ENCODE results near the gene HLCS.

Gene HLCS

DNA sequence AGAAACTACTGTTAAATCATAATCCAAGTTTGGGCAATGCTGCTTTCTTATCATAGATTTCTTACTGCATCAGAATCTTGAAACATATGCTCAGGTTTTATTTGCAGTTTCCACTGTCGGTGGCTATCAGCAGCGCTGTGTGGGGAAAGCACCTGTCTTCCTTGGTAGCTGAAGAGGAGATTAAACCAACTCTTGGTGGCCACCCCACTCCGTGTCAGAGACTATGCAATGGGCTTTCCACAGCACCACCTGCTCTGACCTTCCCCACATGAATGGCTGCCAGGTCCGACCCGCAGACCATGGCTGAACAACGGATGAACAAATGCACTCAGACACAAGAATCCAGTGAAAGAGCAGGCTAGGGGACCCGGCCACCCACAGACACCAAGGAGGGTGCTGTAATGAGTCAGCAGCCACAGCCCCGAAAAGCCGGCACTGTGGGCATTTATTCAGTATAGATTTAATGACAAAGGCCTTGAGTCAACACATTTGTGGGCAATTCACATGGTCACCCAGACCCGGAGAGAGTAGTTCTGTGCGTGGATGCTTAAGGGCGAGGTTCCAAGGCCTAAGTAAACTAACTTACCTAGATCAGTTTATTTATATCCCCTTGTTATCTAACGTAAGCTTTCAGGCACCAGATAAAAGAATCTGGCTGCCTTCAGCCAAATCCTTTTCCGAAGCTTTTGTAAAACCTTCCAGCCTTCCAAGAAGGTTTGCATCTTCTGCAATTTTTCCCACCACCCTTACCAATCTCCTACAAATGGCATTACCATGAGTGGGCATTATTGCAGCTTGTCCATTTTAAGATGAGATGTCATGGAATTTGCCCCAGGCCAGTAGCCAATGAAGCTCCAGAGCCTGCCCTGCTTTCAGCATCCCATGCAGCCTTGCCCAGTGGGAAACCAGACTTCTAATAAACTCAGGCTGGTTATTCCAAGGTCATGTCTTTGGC is 82.7 kb downstream of the HLCS start:
- no peak for DNase-seq (ENCODE audit: low spot score)

DNA sequence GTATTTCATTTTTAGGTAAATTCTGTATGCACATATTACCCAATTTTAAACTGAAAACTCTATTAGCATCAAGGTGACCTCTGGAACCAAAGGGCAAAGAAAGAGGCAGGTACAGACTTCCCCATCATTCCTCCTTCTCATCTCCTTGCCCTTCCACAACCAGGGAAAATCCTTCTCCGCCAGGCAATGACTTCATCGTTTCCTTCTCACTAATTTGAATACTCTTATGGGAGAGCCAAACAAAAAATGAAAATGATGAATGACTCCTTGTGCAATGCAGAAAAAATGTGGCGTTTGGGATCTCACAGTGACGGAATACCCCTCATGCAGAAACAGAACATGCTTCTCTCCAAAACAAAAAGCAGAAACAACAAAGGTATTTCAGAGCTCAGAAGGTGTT is 83.7 kb downstream of the HLCS start:
- DNase-seq (ENCODE audit: low spot score), result no peak

DNA sequence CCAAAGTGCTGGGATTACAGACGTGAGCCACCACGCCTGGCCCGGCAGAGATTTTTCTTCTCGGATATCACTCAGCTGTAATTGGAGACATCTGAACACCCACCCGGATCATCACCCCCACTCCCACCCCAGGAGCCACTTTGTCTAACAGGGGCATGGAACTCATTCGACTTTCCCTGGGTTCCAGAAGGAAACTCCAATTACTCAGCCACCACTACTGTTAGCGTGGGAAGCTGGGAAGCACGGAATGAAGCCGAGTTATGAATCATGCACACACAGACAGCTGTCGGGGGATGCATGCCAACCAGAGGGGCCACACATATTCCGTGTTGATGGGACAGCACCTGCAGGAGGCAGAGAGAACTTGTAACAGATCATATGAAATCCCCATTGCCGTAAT is 85.2 kb downstream of the HLCS start:
- no peak for DNase-seq (ENCODE audit: low spot score)

DNA sequence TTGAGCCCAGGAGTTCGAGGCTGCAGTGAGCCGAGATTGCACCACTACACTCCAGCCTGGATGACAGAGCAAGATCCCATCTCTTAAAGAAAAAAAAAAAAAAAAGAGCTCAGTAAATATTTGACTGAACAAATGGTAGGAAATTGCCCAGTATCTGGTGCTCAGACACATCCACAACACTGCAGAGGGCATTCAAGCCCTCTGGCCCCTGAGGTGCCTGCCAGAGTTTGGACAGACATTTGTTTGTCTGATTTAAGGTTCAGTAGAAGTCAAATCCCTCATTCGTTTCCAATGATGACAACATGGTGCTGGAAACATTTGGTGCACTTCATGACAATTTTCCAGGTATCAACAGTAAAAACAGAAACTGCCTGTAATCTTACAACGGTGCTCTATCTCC is 86.6 kb downstream of the HLCS start:
- DNase-seq (ENCODE audit: low spot score), result no peak

DNA sequence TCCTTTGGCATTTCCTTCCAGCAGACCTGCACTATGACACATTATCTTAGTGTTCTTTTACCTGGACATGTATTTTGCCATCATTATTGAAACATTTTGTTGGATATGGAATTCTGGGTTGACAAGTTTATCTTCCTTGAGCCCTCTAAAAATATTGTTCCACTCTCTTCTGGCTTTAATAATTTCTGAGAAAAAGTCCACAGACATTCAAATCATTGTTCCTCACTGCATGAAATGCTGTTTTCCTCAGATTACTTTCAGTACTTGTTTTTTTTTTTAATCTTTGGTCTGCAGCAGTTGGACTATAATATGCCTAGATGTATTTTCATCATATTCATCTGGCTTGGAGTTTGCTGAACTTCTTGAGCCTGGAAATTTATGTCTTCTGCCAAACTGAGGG is 88.7 kb downstream of the HLCS start:
- DNase-seq (ENCODE audit: low spot score), result no peak

DNA sequence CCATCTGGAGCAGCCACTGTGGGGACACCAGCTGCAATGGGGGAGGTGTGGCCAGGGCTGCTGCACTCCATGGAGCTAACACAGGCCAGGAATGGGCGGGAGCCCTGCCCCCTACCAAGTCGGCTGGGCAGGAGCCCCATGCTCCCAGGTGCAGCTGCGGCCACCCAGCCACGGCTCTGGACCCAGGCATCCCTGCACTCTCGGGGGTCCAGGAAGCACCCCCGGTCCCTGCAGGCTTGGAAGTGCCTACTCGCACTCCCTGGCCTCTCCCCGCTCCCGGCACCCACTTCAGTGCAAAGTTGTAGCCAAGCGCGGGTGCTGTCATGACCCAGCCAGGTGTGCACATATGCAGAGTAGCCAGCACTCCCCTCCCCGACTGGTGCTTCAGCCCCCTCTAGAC is 91.8 kb downstream of the HLCS start:
- DNase-seq (ENCODE audit: low spot score), result no peak

DNA sequence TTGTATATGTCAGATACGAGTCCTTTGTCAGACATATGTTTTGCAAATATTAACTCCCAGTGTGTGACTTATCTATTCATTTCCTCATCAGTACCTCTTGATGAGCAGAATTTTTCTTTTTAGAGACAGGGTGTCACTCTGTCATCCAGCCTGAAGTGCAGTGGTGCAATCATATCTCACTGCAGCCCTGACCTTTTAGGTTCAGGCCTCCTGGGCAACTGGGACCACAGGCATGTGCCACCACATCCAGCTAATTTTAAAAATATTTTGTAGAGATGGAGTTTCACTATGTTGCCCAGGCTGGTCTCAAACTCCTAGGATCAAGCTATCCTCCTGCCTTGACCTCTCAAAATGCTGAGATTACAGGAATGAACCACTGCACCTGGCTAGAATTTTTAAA is 93.0 kb downstream of the HLCS start:
- no peak for DNase-seq (ENCODE audit: low spot score)

DNA sequence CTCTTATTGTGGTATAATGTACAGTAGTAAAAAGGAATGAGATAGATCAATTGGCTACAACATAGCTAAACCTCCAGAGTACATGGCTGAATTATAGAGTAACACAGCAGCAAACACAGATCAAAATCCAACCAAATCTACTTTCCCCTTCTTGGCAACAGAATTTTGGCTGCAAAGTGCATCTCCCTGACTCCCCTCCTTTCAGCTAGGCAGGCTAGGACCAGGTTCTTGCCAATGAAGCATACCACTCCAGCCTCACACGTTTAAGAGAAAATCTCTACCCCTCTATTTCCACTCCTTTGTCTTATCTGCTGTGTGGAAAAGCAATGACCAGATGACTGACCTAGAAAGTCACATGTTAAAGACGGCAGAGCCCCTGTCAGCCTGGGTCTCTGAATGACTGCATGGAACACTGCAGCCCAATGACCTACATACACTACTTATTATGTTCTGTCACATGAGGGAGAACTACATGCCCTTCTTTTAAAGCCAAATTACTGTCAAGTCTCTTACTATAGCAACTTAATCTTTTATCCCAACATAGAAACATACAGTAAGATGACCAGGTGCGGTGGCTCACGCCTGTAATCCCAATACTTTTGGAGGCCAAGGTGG is 99.1 kb downstream of the HLCS start:
- no peak for DNase-seq (ENCODE audit: low spot score)

DNA sequence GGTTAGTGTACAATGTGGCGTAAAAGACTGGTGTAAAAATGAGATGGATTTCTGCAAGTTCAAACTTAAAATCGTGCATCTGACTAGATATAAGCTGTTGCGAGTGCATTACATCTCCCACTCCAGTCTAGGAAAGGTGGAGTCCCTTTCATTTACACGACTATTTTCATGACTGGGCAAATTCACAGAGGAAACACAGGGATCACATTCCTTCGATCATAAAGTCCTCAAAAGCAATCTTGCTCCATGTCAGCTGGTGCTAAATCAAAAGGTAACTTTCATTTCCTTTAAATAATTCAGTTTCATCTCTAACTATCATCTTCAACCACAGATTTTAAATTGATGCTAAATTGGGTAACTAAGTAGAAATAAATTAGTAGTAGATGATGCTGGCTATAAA is 100.0 kb downstream of the HLCS start:
- DNase-seq (ENCODE audit: low spot score), result no peak

DNA sequence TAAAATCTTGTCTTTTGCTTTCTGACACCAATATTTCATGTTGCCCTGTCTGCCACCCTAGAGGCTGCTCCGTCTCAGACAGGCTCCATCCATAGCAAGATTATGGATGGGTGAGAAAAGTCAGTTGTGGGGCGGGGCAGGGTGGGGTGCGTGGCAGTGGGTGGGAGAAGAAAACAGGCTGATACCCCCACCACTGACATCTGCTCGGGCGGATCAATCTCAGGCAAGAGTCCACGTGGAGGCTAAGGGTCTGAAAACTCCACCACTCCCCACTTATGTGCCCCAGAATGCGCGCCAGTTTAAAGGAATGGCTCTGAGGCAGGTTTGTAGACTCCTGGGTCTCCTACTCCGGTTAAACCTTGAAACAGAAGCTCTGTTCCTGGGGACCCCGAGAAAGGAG is 101.5 kb downstream of the HLCS start:
- DNase-seq (ENCODE audit: low spot score), result no peak

DNA sequence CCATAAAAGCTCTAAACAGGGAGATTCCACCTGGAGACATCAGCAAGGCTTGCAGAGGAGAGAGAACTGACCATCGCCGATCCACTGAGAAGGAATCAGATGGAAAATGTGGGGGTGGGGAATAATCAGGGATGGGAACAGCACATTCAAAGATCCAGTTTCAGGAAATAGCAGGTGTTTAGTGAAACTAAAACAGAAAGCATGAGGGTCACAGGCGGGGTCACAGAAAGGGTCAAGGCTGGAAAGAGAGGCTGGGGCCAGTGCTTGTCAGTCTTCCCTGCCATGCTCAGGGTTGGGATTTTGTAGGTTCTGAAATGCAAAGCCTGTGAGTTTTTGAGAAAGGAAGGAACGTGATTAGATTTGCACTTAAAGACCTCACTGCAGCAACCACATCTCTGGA is 103.2 kb downstream of the HLCS start:
- DNase-seq (ENCODE audit: low spot score), result no peak

DNA sequence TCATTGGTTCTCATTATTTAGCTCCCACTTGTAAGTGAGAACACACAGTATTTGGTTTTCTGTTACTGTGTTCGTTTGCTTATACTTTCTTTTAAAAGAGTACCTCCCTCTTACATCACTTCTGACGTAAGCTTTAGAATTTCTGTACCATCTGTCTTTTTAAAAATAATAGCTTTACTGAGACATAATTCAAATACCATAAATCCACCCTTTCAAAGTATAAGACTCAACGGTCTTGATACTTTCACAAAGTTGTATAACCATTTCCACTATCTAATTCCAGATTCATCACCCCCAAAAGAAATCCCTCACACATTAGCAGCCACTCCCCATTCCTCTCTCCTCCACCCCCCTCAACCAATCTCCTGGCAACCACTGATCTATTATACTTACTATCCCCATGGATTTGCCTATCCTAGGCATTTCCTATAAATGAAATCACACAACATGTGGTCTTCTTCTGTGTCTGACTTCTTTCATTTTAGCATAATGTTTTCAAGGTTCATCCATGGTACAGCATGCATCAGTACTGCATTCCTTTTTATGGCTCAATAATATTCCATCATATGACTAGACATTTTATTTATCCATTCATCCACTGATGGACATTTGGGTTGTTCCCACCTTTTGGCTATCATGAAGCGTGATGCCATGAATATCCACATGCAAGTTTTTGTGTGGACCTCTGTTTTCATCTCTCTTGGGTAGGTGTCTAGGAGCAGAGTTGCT is 104.7 kb downstream of the HLCS start:
- DNase-seq (ENCODE audit: low spot score), result no peak

DNA sequence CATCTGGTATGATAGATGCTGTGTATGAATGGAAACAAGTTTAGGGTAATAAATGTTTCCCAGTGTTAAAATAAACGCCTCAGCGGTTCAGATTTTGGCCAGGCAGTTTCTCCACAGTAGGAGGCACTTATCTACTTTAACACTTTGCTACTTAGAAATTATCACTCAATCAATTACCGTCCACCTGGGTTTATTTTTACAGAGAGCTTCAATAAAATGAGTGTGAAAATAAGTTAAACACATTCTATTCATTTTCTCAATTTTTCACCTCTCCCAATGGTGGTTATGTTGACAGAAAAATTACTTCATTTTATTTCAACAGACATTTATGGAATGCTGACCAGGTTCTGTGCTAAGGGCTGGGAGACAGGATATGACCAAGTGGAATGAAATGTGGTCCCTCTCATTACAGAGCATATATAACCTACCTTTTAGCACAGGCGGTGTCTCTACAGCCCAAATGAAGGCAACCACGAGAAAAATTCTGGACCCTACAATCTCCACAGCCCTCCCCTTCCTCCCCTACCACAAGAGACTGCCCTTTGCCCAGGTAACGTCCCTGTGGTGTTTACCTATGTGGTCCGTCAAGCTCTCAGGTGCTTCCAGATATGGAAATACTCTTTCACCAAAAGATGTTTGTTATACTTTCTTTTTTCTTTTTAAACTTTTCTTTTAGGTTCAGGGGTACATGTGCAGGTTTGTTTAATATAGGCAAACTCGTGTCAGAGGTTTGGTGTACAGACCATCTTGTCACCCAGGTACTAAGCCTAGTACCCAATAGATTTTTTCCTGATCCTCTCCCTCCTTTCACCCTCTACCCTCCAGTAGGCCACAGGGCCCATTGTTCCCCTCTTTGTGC is 105.5 kb downstream of the HLCS start:
- DNase-seq (ENCODE audit: low spot score), result no peak

DNA sequence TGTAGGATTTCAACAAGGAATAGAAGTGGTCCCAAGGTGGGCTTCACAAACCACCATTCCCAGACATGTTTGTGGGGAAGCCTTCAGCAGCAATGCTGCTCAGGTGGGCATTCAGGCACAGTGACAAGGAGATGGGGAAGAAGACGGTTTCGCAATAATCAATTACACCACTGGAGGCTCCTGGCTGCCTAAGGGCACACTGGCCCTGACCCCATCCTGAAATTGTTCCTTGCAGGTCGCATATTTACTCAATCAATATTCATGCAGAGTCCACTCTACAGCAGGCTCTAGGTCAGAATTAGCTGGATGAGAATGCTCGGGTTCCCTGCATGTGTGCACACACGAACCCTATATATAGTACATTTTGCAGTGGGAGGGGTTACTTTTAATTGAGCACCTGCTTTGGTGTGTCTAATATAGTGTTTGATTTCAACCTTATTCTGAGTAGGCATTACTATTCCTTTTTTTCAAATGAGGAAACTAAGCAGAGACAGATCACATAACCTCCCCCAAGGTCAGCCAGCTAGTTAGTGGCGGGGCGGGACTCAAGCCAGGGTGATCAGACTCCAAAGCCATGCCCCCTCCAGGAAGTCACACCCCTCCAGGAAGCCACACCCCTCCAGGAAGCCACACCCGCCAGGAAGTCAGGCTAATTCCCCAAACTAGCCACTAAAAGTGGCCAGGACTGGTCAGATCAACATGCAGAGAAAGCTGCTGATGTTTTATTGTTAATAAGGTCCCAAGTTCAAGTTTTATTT is 106.5 kb downstream of the HLCS start:
- DNase-seq (ENCODE audit: low spot score), result no peak

DNA sequence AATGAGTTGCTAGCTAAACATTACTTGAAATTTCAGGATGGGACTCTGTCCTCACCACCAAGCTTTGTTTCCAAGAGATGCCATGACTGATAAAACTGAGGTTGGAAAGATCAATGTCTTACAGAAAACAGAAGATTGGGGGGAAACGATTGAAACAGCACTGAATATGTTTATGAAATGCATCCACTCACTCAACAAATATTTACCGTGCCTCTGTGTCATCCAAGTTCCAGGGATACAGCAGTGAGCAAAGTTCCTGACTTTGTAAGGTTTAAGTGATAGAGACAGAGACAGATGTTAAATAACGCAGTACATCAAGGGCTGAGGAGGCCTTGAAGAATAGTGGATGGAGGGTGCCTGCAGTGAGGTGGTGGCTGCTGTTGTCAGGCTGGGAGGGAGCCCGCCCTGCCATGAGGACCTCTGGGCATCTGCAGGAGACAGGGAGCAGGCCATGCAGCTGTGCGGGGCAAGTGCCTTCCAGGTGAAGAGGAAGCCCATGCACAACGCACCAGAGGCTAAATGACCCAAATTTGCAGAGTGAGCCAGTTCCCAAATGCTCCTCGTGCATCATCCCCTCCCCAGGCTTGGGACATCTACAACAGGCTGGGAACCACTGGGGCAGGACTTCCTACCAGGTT is 108.0 kb downstream of the HLCS start:
- no peak for DNase-seq (ENCODE audit: low spot score)

DNA sequence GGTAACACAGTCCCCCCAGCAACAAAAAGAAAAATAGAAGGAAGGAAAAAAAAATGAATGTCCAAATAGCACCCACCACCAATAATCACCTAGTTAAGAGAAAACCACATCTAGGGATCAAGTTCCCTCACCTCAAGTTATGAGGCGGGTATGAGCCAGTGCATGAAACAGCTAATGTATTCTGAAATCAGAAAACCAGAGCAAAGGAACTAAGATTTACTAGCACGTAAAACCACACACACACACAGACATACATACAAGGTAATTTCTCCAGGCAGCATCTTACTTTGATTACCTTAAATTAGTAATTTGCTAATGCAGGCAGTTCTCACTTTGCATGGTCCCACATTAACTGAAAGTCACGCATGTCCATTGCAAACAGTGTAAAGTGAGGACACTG is 109.8 kb downstream of the HLCS start:
- DNase-seq (ENCODE audit: low spot score), result no peak

DNA sequence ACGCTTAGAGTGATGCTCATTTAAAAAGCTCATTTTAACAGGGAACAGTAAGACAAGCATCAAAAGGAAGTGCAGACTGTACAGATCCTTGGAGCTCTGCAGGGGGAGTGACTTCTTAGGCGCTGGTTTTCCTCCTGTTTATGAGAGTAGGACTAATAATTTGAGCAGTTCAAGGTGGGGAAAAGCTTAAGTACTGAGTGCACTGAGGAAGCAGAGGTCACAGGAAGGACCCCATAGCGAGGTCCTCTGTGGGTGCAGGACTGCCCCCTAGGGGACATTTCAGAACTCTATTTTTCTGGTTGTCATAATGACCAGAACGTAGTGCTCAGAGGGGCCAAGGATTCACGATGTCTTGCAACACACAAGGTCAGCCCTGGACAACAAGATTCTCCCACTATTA is 112.1 kb downstream of the HLCS start:
- peak; percentile 69 for DNase-seq (ENCODE audit: low spot score)

DNA sequence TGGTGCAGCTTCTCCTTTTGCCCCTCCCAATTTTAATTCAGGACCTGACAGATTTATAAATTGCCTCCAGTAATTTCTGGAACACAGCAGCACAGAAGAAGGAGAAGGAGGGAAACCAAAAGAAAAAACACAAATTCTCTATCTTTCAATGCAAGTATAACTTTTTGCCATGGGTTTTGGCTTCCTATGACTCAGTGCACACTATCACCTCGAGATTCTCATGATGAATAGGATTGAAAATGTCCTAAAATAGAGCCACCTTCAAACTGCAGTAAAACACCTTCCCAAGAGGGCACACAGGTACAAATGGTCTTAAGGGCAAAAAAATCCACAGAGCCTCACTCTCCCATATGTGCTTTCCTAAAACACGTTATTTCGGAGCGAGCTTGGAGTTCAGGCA is 113.6 kb downstream of the HLCS start:
- no peak for DNase-seq (ENCODE audit: low spot score)

DNA sequence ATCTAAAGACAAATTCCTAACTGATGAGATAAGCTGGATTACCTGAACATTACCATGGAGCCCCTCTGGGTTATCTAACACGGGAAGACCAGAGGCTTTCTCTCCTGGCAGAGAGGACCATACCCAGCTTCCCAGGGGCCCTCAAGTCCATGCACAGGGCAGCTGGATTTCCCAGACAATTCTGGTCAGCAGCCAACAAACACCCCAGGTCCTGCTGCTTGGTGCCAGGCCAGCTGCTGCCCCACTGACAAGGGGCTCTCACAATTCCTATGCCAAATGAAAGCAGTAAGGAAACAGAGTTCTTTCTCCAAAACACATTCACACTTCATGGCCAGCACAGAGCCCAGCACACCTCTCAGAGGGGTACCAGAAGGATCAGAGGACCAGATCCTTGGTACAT is 114.2 kb downstream of the HLCS start:
- no peak for DNase-seq (ENCODE audit: low spot score)

DNA sequence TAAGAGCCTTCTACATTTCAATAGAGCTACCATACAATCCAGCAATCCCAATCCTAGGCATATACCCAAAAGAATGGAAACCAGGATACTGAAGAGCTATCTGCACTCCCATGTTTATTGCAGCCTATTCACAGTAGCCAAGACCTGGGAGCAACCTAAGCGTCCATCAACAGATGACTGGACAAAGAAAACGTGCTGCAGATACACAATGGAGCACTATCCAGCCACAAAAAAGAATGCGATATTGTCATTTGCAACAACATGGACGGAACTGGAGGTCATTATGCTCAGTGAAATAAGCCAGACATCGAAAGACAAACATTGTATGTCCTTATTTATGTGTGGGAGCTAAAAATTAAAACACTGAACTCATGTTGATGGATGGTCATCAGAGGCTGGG is 115.3 kb downstream of the HLCS start:
- no peak for DNase-seq (ENCODE audit: low spot score)

DNA sequence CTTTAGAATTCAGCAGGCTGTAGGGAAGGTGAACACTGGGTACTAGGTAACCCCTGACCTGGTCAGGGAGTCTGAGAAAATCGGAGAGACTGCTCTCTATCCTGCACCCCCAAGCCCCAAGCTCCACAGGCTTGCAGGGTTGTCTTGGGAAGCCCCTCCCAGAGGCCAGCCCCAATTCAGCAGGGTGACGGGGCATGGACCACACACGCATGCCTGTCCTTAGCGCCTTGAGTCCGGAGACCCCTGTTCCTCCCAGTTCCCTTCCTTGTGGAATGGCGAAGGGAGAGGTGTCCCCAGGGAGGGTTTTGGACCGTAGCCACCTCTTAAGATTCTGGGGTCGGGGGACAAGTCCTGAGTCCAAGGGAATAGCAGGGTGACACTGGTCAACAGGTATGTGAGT is 116.1 kb downstream of the HLCS start:
- no peak for DNase-seq (ENCODE audit: low spot score)
